Activated naive CD8-positive, alpha-beta T cell treated with anti-CD3 and anti-CD28 coated beads, Interleukin-2, amount 10 ng/mL, durations not matched to agents 7 days and 5 days (primary cell): Measurements from ENCODE around the gene CACNA1S. TPM values are rescaled to one million over a fixed set of nuclear protein-coding genes. Genes with fewer than 3 reads are reported as not detected.

Experiments
- ATAC-seq: fragments of 150-1000 bp; cut with Tn5 transposase; one replicate; pipeline ENCODE4 v1.10.0; 2021; ENCODE audit warnings: low read depth, moderate library complexity
- POLR2A ChIA-PET: fragments of 350-600 bp; sonication (Branson Sonifier 250); formaldehyde crosslinking; loops from one replicate; lab custom pipeline; 2021; ENCODE audit warnings: antibody characterized with exemption; lab: Charles Lee
- DNase-seq: peaks from one replicate; pipeline ENCODE4 v3.0.0; 2021
- H3K27ac Mint-ChIP-seq: one replicate; pipeline ENCODE4 v1.8.0; 2022; ENCODE audit warnings: mild to moderate bottlenecking, mixed read lengths
- H3K27me3 Mint-ChIP-seq: one replicate; pipeline ENCODE4 v1.8.0; 2022; ENCODE audit warnings: mild to moderate bottlenecking, moderate library complexity, mixed read lengths
- H3K36me3 Mint-ChIP-seq: one replicate; pipeline ENCODE4 v1.8.0; 2021; ENCODE audit warnings: mild to moderate bottlenecking, mixed read lengths
- H3K4me1 Mint-ChIP-seq: one replicate; pipeline ENCODE4 v1.8.0; 2021; ENCODE audit warnings: mixed read lengths
- H3K4me3 Mint-ChIP-seq: one replicate; pipeline ENCODE4 v1.8.0; 2022; ENCODE audit warnings: mild to moderate bottlenecking, moderate library complexity, mixed read lengths
- H3K9me3 Mint-ChIP-seq: one replicate; pipeline ENCODE4 v1.8.0; 2021; ENCODE audit warnings: mixed read lengths
- total RNA-seq, 2 experiments: library from RNA; stranded (reverse); gene quantifications; one replicate each; pipeline ENCODE4 v1.2.3, GENCODE V29; 2021

Gene CACNA1S
- total RNA-seq, 2 experiments from 2014 or later = not detected

- no peaks in the 10 kb centered on the region for H3K27me3 Mint-ChIP-seq
- peaks cover 23% of the 10 kb centered on the region for H3K36me3 Mint-ChIP-seq
- DNase-seq (no peak), ATAC-seq (no peak)
- peaks cover 54% of the 10 kb centered on the region for H3K4me1 Mint-ChIP-seq
- peak overlapping the region; percentile 62 for H3K27ac Mint-ChIP-seq
- POLR2A ChIA-PET = interaction anchor here (1.0 to 8.6 kb wide), 2 partner anchors 12 to 13 kb away, joined by 3 to 108 read pairs; partner anchors contain the start of gene KIF21B
- no peaks in the 10 kb centered on the region for H3K9me3 Mint-ChIP-seq
- H3K4me3 Mint-ChIP-seq = no peak overlapping the region
These were observed 102.1 kb downstream of the CACNA1S start for GRCh38 chr1:201009962-201010645.

- Mint-ChIP-seq H3K9me3 (no peaks in the 10 kb centered on the region), H3K27ac (peak overlapping the region; percentile 71), H3K27me3 (no peaks in the 10 kb centered on the region), H3K4me3 (no peak overlapping the region), H3K4me1 (peaks cover 44% of the 10 kb centered on the region), H3K36me3 (peaks cover 21% of the 10 kb centered on the region)
- POLR2A ChIA-PET = interaction anchor here (1.2 to 8.6 kb wide), 2 partner anchors 9 to 14 kb away, joined by 4 to 108 read pairs; partner anchors contain the start of gene KIF21B
- DNase-seq = no peak
- ATAC-seq = no peak
These were observed 103.4 kb downstream of the CACNA1S start for GRCh38 chr1:201008666-201009360.

- no peak overlapping the region for H3K27ac Mint-ChIP-seq
- no peak overlapping the region for H3K4me3 Mint-ChIP-seq
- H3K36me3 Mint-ChIP-seq = peaks cover 26% of the 10 kb centered on the region
- POLR2A ChIA-PET = no interaction called here
- no peaks in the 10 kb centered on the region for H3K9me3 Mint-ChIP-seq
- no peak for ATAC-seq
- DNase-seq = no peak
- H3K27me3 Mint-ChIP-seq = no peaks in the 10 kb centered on the region
- H3K4me1 Mint-ChIP-seq = peaks cover 31% of the 10 kb centered on the region
These were observed 104.7 kb downstream of the CACNA1S start for GRCh38 chr1:201007481-201007880.

GRCh38 chr1:201006450-201006849 is 105.8 kb downstream of the CACNA1S start:
- no peak overlapping the region for H3K4me3 Mint-ChIP-seq
- H3K36me3 Mint-ChIP-seq = peaks cover 31% of the 10 kb centered on the region
- no peak for DNase-seq
- POLR2A ChIA-PET = interaction anchor here (0.9 kb wide), 2 partner anchors 14 to 16 kb away, joined by 3 to 4 read pairs; no protein-coding TSS in a partner anchor
- no peak for ATAC-seq
- peaks cover 25% of the 10 kb centered on the region for H3K4me1 Mint-ChIP-seq
- H3K27me3 Mint-ChIP-seq = no peaks in the 10 kb centered on the region
- no peaks in the 10 kb centered on the region for H3K9me3 Mint-ChIP-seq
- H3K27ac Mint-ChIP-seq = no peak overlapping the region

- Mint-ChIP-seq H3K4me1 (peaks cover 15% of the 10 kb centered on the region), H3K27ac (peak overlapping the region; percentile 8), H3K36me3 (peaks cover 32% of the 10 kb centered on the region), H3K9me3 (no peaks in the 10 kb centered on the region), H3K4me3 (no peak overlapping the region), H3K27me3 (no peaks in the 10 kb centered on the region)
- no peak for ATAC-seq
- DNase-seq = no peak
- POLR2A ChIA-PET = interaction anchor here (1.5 to 1.9 kb wide), 3 partner anchors 11 to 18 kb away, joined by 4 to 5 read pairs (median 4); no protein-coding TSS in a partner anchor
These were observed 107.5 kb downstream of the CACNA1S start for GRCh38 chr1:201004732-201005131.

- no peak overlapping the region for H3K27ac Mint-ChIP-seq
- H3K36me3 Mint-ChIP-seq = peaks cover 34% of the 10 kb centered on the region
- POLR2A ChIA-PET = interaction anchor here (1.5 to 1.9 kb wide), 2 partner anchors 16 to 18 kb away, joined by 4 to 5 read pairs; no protein-coding TSS in a partner anchor
- no peak overlapping the region for H3K4me3 Mint-ChIP-seq
- H3K9me3 Mint-ChIP-seq = no peaks in the 10 kb centered on the region
- no peaks in the 10 kb centered on the region for H3K27me3 Mint-ChIP-seq
- DNase-seq = no peak
- peaks cover 12% of the 10 kb centered on the region for H3K4me1 Mint-ChIP-seq
- no peak for ATAC-seq
These were observed 108.1 kb downstream of the CACNA1S start for GRCh38 chr1:201004154-201004553.

- peaks cover 40% of the 10 kb centered on the region for H3K36me3 Mint-ChIP-seq
- H3K27ac Mint-ChIP-seq = peak overlapping the region; percentile 49
- no peaks in the 10 kb centered on the region for H3K27me3 Mint-ChIP-seq
- no peaks in the 10 kb centered on the region for H3K9me3 Mint-ChIP-seq
- no peak overlapping the region for H3K4me3 Mint-ChIP-seq
- POLR2A ChIA-PET = no interaction called here
- DNase-seq (no peak), ATAC-seq (no peak)
- H3K4me1 Mint-ChIP-seq = peaks cover 7% of the 10 kb centered on the region
These were observed 109.7 kb downstream of the CACNA1S start for GRCh38 chr1:201002510-201002909.

GRCh38 chr1:201001962-201002361 is 110.3 kb downstream of the CACNA1S start:
- Mint-ChIP-seq H3K9me3 (no peaks in the 10 kb centered on the region), H3K27ac (peak overlapping the region; percentile 49), H3K27me3 (no peaks in the 10 kb centered on the region), H3K36me3 (peaks cover 43% of the 10 kb centered on the region), H3K4me3 (no peak overlapping the region), H3K4me1 (peaks cover 7% of the 10 kb centered on the region)
- ATAC-seq (no peak), DNase-seq (no peak)
- POLR2A ChIA-PET = no interaction called here

- no peak for ATAC-seq
- Mint-ChIP-seq H3K27me3 (no peaks in the 10 kb centered on the region), H3K9me3 (no peaks in the 10 kb centered on the region), H3K4me1 (peaks cover 7% of the 10 kb centered on the region), H3K36me3 (peaks cover 51% of the 10 kb centered on the region), H3K27ac (no peak overlapping the region), H3K4me3 (no peak overlapping the region)
- POLR2A ChIA-PET = interaction anchor here (0.9 kb wide), 1 partner anchor 22 kb away, joined by 3 read pairs; no protein-coding TSS in a partner anchor
- DNase-seq = no peak
These were observed 111.8 kb downstream of the CACNA1S start for GRCh38 chr1:201000391-201000790.

- no peaks in the 10 kb centered on the region for H3K27me3 Mint-ChIP-seq
- no peaks in the 10 kb centered on the region for H3K9me3 Mint-ChIP-seq
- H3K4me1 Mint-ChIP-seq = peaks cover 7% of the 10 kb centered on the region
- H3K36me3 Mint-ChIP-seq = peaks cover 51% of the 10 kb centered on the region
- H3K4me3 Mint-ChIP-seq = no peak overlapping the region
- POLR2A ChIA-PET = no interaction called here
- ATAC-seq = no peak
- H3K27ac Mint-ChIP-seq = no peak overlapping the region
- no peak for DNase-seq
These were observed 112.6 kb downstream of the CACNA1S start for GRCh38 chr1:200999667-201000066.

- no peaks in the 10 kb centered on the region for H3K27me3 Mint-ChIP-seq
- H3K36me3 Mint-ChIP-seq = peaks cover 50% of the 10 kb centered on the region
- H3K4me3 Mint-ChIP-seq = no peak overlapping the region
- H3K9me3 Mint-ChIP-seq = no peaks in the 10 kb centered on the region
- DNase-seq (no peak), ATAC-seq (no peak)
- no peak overlapping the region for H3K27ac Mint-ChIP-seq
- POLR2A ChIA-PET = interaction anchor here (0.8 to 1.1 kb wide), 5 partner anchors 10 to 24 kb away, joined by 3 to 4 read pairs (median 3); no protein-coding TSS in a partner anchor
- peaks cover 7% of the 10 kb centered on the region for H3K4me1 Mint-ChIP-seq
These were observed 113.9 kb downstream of the CACNA1S start for GRCh38 chr1:200998323-200998722.

GRCh38 chr1:200992382-200993048 is 119.7 kb downstream of the CACNA1S start:
- no peaks in the 10 kb centered on the region for H3K27me3 Mint-ChIP-seq
- peak overlapping the region; percentile 61 for H3K27ac Mint-ChIP-seq
- POLR2A ChIA-PET = interaction anchor here (0.9 kb wide), 1 partner anchor 33 kb away, joined by 3 read pairs; no protein-coding TSS in a partner anchor
- peaks cover 26% of the 10 kb centered on the region for H3K36me3 Mint-ChIP-seq
- H3K9me3 Mint-ChIP-seq = no peaks in the 10 kb centered on the region
- peaks cover 4% of the 10 kb centered on the region for H3K4me1 Mint-ChIP-seq
- H3K4me3 Mint-ChIP-seq = no peak overlapping the region
- DNase-seq (no peak), ATAC-seq (no peak)

- POLR2A ChIA-PET = interaction anchor here (0.9 to 1.2 kb wide), 2 partner anchors 29 to 34 kb away, joined by 3 read pairs; no protein-coding TSS in a partner anchor
- no peaks in the 10 kb centered on the region for H3K27me3 Mint-ChIP-seq
- no peak overlapping the region for H3K27ac Mint-ChIP-seq
- no peaks in the 10 kb centered on the region for H3K9me3 Mint-ChIP-seq
- ATAC-seq = no peak
- H3K4me3 Mint-ChIP-seq = no peak overlapping the region
- H3K36me3 Mint-ChIP-seq = peaks cover 25% of the 10 kb centered on the region
- H3K4me1 Mint-ChIP-seq = peaks cover 2% of the 10 kb centered on the region
- DNase-seq = no peak
These were observed 121.1 kb downstream of the CACNA1S start for GRCh38 chr1:200991097-200991614.
